Fibroblast of lung (primary cell): ENCODE results near the gene PTGIS. TPM values are rescaled to one million over a fixed set of nuclear protein-coding genes. Genes with fewer than 3 reads are reported as not detected.

Experiments used
- DNase-seq, 2 donors: peaks; one replicate each; pipeline versions ENCODE4 v3.0.0 to v3.0.0-alpha.2; 2010; ENCODE audit warnings: low read depth in 2 of 2
- H2AFZ ChIP-seq: 2 replicates; pipeline ENCODE4 v1.5.1; 2012; ENCODE audit warnings: low read length, control low read depth, inconsistent platforms
- H3K27ac ChIP-seq: 2 replicates; pipeline ENCODE4 v1.5.1; 2011; ENCODE audit warnings: low read length, control low read depth; ENCODE audit not compliant: insufficient read depth
- H3K27me3 ChIP-seq: 2 replicates; pipeline ENCODE4 v1.5.1; 2011; ENCODE audit warnings: mild to moderate bottlenecking, low read length; ENCODE audit not compliant: control insufficient read depth, insufficient read depth
- H3K36me3 ChIP-seq: 2 replicates; pipeline ENCODE4 v1.5.1; 2011; ENCODE audit warnings: low read length; ENCODE audit not compliant: control insufficient read depth, insufficient read depth
- H3K4me1 ChIP-seq: 2 replicates; pipeline ENCODE4 v1.5.1; 2011; ENCODE audit warnings: low read length; ENCODE audit not compliant: control insufficient read depth, insufficient read depth; ENCODE audit errors: extremely low read depth
- H3K4me2 ChIP-seq: 2 replicates; pipeline ENCODE4 v1.5.1; 2011; ENCODE audit warnings: low read length, control low read depth; ENCODE audit not compliant: insufficient read depth; ENCODE audit errors: extremely low read depth
- H3K4me3 ChIP-seq, 4 experiments: fragments of 200-600 bp in 1 of 4; sonication (generic) in 1 of 4; replicated peaks in 1 of 4; 2 replicates each; pipeline ENCODE4 v1.5.1; 2011 to 2016; ENCODE audit warnings: low read length in 4 of 4, low read depth in 3 of 4, mild to moderate bottlenecking in 3 of 4, control low read depth in 2 of 4, inconsistent platforms in 1 of 4, mixed read lengths in 1 of 4; ENCODE audit not compliant: insufficient read depth in 1 of 4; ENCODE audit errors: control extremely low read depth in 1 of 4
- H3K79me2 ChIP-seq: 2 replicates; pipeline ENCODE4 v1.5.1; 2012; ENCODE audit warnings: mild to moderate bottlenecking, low read length, inconsistent platforms; ENCODE audit not compliant: control insufficient read depth, insufficient read depth
- H3K9ac ChIP-seq: 2 replicates; pipeline ENCODE4 v1.5.1; 2011; ENCODE audit warnings: mild to moderate bottlenecking, low read length, control low read depth; ENCODE audit not compliant: insufficient read depth
- H3K9me3 ChIP-seq: 2 replicates; pipeline ENCODE4 v1.5.1; 2012; ENCODE audit warnings: low read depth, low read length; ENCODE audit not compliant: control insufficient read depth, insufficient read depth
- H4K20me1 ChIP-seq: 2 replicates; pipeline ENCODE4 v1.5.1; 2011; ENCODE audit warnings: low read length; ENCODE audit not compliant: control insufficient read depth, insufficient read depth; ENCODE audit errors: extremely low read depth
- CTCF ChIP-seq, 2 donors: IDR thresholded peaks in 1 of 2; conservative IDR thresholded peaks in 1 of 2; 1 replicate in 1 of 2; 2 replicates in 1 of 2; pipeline ENCODE4 v1.5.1; 2011 to 2012; ENCODE audit warnings: low read length in 2 of 2, control low read depth in 1 of 2, inconsistent platforms in 1 of 2, low read depth in 1 of 2, mild to moderate bottlenecking in 1 of 2
- EZH2 ChIP-seq: IDR thresholded peaks from 2 replicates; pipeline ENCODE4 v1.5.1; 2012; ENCODE audit warnings: low read length, control low read depth, mild to moderate bottlenecking; ENCODE audit errors: missing control alignments
- polyA plus RNA-seq, 2 donors: library from polyadenylated mRNA; depleted of rRNA in 1 of 2; stranded (reverse) in 1 of 2; unstranded in 1 of 2; fragments of >200 nt; gene quantifications; 2 replicates each; pipeline ENCODE4 v1.2.1, GENCODE V29; 2011 to 2012; ENCODE audit warnings: missing spikeins in 1 of 2
- total RNA-seq: library from RNA; depleted of rRNA; stranded (reverse); fragments of >200 nt; gene quantifications from 2 replicates; pipeline ENCODE4 v1.2.1, GENCODE V29; 2014

Gene PTGIS
- total and polyA plus RNA-seq, 2 donors (not counting 1 experiment from before 2014, with no cell fraction given): 6.8 to 41.5 TPM

- TF ChIP-seq EZH2 (no peak), CTCF (conservative IDR thresholded peaks at IDR 0.05 in 1 of 2, IDR thresholded peaks at IDR 0.05 in 1 of 2; ENCODE audit: low read depth in 1 of 2, low read length in 2 of 2) (no peak)
- no peaks in the 10 kb centered on the region for H3K36me3 ChIP-seq
- no peak overlapping the region for H3K4me2 ChIP-seq
- H3K4me3 ChIP-seq: no peak overlapping the region
- H3K4me1 ChIP-seq: peaks cover 9% of the 10 kb centered on the region
- no peak overlapping the region for H3K9ac ChIP-seq
- H3K27ac ChIP-seq: no peak overlapping the region
- H4K20me1 ChIP-seq: no peaks in the 10 kb centered on the region
- H3K27me3 ChIP-seq: no peaks in the 10 kb centered on the region
- H3K79me2 ChIP-seq: no peaks in the 10 kb centered on the region
- H3K9me3 ChIP-seq: no peaks in the 10 kb centered on the region
- H2AFZ ChIP-seq: no peak overlapping the region
- DNase-seq: no peak
Measured at GRCh38 chr20:49558826-49559225, 9.1 kb downstream of the PTGIS start.

GRCh38 chr20:49557449-49557848 lies 10.5 kb downstream of the PTGIS start:
- Histone ChIP-seq H4K20me1 (no peaks in the 10 kb centered on the region), H2AFZ (no peak overlapping the region), H3K9me3 (no peaks in the 10 kb centered on the region), H3K4me3 (no peak overlapping the region), H3K36me3 (no peaks in the 10 kb centered on the region), H3K4me1 (peaks cover 7% of the 10 kb centered on the region), H3K4me2 (no peak overlapping the region), H3K9ac (no peak overlapping the region), H3K79me2 (no peaks in the 10 kb centered on the region), H3K27me3 (no peaks in the 10 kb centered on the region), H3K27ac (no peak overlapping the region)
- no peak for TF ChIP-seq CTCF (conservative IDR thresholded peaks at IDR 0.05 in 1 of 2, IDR thresholded peaks at IDR 0.05 in 1 of 2; ENCODE audit: low read depth in 1 of 2, low read length in 2 of 2)
- no peak for TF ChIP-seq EZH2
- peak in 1 of 2 donors; percentile 45 for DNase-seq

GRCh38 chr20:49556621-49557020 lies 11.3 kb downstream of the PTGIS start:
- H2AFZ ChIP-seq: no peak overlapping the region
- no peak for DNase-seq
- no peaks in the 10 kb centered on the region for H4K20me1 ChIP-seq
- peaks cover 3% of the 10 kb centered on the region for H3K4me1 ChIP-seq
- no peak overlapping the region for H3K4me3 ChIP-seq
- H3K27ac ChIP-seq: no peak overlapping the region
- no peaks in the 10 kb centered on the region for H3K79me2 ChIP-seq
- H3K27me3 ChIP-seq: no peaks in the 10 kb centered on the region
- no peaks in the 10 kb centered on the region for H3K36me3 ChIP-seq
- no peak overlapping the region for H3K4me2 ChIP-seq
- no peak overlapping the region for H3K9ac ChIP-seq
- TF ChIP-seq EZH2 (no peak), CTCF (conservative IDR thresholded peaks at IDR 0.05 in 1 of 2, IDR thresholded peaks at IDR 0.05 in 1 of 2; ENCODE audit: low read depth in 1 of 2, low read length in 2 of 2) (no peak)
- H3K9me3 ChIP-seq: no peaks in the 10 kb centered on the region
